ENCODE data around the gene HOXB8. TPM values are rescaled to one million over a fixed set of nuclear protein-coding genes. Genes with fewer than 3 reads are reported as not detected.

HOXB8 gene
- total RNA-seq, 3 donors from 2014 or later (not counting 1 experiment from before 2014, with no cell fraction given) = not detected

DNA sequence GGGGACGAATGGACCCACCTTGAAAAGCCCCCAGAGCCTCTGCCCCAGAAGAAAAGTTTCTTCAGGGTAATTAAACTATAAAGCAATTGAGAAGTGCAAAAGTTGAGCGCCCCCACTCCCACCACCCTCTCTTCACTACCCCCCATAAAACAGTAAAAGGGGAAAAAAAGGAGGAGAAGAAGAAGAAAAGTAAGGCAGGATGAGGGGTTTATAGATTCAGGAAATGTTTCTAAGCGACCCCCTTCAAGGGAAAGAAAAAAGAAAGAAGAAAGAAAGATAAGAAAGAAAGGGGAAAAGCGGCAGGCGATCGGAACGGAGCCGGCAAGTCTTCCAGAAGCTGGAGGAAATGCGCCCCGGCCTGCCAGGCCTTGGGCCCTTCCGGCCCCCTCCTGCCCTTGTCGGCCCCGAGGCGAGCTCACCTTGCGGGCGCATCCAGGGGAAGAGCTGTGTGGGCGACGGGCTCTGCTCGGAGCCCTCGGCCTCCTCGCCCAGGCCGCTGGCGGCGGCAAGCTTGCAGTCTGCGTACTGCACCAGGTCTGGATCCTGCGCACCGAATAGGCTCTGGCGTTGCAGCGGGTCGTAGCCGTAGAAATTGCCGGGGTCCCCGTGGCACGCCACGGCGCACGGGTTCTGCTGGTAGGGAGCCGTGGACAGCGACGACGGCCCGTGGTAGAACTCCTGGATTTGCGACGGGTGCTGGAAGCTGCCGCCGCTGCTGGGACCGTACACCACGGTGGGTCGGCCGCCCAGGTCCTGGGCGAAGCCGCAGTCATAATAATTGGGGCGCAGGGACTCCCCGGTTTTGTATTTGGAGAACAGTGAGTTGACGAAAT lies 1.0 kb downstream of the HOXB8 start:
- Histone ChIP-seq H3K4me3 (ENCODE audit: low read length) (no peak overlapping the region), H3K27me3 (ENCODE audit: control insufficient read depth, insufficient read depth, low read length) (peaks cover 74% of the 10 kb centered on the region), H3K9me3 (ENCODE audit: control insufficient read depth, insufficient read depth, low read length) (no peaks in the 10 kb centered on the region), H3K36me3 (ENCODE audit: control insufficient read depth, insufficient read depth, low read length) (no peaks in the 10 kb centered on the region), H3K4me1 (ENCODE audit: control insufficient read depth, insufficient read depth, low read length) (peaks cover 68% of the 10 kb centered on the region), H3K27ac (ENCODE audit: low read length) (no peak overlapping the region)
- peak overlapping the region; percentile 87 for H3K4me3 Mint-ChIP-seq
- 2% methylated on average over 54 of the region's 55 CpGs for WGBS (ENCODE audit: insufficient coverage)
- peaks cover 56 to 57% of the 10 kb centered on the region in 2 donors for H3K27me3 Mint-ChIP-seq (ENCODE audit: low read depth in 2 of 2)
- peaks cover 7% of the 10 kb centered on the region for H3K36me3 Mint-ChIP-seq
- peaks cover 57 to 63% of the 10 kb centered on the region in 2 donors for H3K4me1 Mint-ChIP-seq
- DNase-seq (peak in 1 of 2 donors; percentile 68), ATAC-seq (peak in 1 of 3 donors; percentile 7)
- TF ChIP-seq, protein P1, sequence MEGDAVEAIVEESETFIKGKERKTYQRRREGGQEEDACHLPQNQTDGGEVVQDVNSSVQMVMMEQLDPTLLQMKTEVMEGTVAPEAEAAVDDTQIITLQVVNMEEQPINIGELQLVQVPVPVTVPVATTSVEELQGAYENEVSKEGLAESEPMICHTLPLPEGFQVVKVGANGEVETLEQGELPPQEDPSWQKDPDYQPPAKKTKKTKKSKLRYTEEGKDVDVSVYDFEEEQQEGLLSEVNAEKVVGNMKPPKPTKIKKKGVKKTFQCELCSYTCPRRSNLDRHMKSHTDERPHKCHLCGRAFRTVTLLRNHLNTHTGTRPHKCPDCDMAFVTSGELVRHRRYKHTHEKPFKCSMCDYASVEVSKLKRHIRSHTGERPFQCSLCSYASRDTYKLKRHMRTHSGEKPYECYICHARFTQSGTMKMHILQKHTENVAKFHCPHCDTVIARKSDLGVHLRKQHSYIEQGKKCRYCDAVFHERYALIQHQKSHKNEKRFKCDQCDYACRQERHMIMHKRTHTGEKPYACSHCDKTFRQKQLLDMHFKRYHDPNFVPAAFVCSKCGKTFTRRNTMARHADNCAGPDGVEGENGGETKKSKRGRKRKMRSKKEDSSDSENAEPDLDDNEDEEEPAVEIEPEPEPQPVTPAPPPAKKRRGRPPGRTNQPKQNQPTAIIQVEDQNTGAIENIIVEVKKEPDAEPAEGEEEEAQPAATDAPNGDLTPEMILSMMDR (IDR thresholded peaks at IDR 0.05) = no peak
- no peaks in the 10 kb centered on the region for H3K9me3 Mint-ChIP-seq
- peak overlapping the region; percentile 54 to 78 for H3K27ac Mint-ChIP-seq
- intact Hi-C loops (cut with micrococcal nuclease) = loop anchor here (2.0 to 10.0 kb wide), 3 partner anchors 17 to 141 kb away; partner anchors contain the start of genes PRAC1 and PRAC2

DNA sequence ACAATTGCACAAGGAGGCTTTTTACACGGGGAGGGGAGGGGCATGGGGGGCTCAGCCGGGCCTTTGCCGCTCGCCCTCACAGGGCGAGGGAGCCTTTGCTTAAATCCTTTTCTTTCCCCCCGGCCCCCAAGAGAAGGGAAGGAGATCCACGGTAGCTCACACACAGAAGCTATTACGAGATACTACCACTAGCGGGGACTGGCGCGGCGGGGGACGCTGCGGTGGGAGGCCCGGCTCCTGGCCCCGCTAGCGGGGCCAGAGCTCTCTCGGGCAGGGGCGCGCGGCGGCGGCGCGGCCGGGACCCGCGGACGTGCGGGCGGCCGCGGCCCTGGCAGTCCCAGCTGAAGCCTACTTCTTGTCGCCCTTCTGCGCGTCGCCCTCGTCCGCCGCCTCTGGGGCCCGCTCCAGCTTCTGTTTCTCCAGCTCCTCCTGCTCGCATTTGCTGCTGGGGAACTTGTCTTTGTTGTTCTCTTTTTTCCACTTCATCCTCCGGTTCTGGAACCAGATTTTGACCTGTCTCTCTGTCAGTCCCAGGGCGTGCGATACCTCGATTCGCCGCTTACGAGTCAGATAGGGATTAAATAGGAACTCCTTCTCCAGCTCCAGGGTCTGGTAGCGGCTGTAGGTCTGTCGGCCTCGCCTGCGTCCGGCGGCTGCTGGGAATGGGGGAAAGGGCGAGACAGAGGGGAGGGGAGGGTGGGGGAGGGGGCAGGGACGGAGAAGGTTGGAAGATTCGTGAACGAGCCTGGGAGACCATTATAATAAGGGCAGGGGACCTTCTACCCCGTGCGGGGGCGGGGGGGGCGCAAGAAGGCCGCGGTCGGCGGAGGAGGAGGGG lies 2.0 kb downstream of the HOXB8 start:
- Mint-ChIP-seq H3K27ac (peak overlapping the region; percentile 7 to 78), H3K27me3 (ENCODE audit: low read depth in 2 of 2) (peaks cover 54% of the 10 kb centered on the region in 2 donors), H3K36me3 (peaks cover 7% of the 10 kb centered on the region), H3K4me1 (peaks cover 49 to 53% of the 10 kb centered on the region in 2 donors), H3K9me3 (no peaks in the 10 kb centered on the region), H3K4me3 (peak overlapping the region; percentile 89)
- WGBS (ENCODE audit: insufficient coverage) = 2% methylated on average over 62 of the region's 67 CpGs
- Histone ChIP-seq H3K27me3 (ENCODE audit: control insufficient read depth, insufficient read depth, low read length) (peaks cover 64% of the 10 kb centered on the region), H3K9me3 (ENCODE audit: control insufficient read depth, insufficient read depth, low read length) (no peaks in the 10 kb centered on the region), H3K27ac (ENCODE audit: low read length) (no peak overlapping the region), H3K36me3 (ENCODE audit: control insufficient read depth, insufficient read depth, low read length) (no peaks in the 10 kb centered on the region), H3K4me1 (ENCODE audit: control insufficient read depth, insufficient read depth, low read length) (peaks cover 58% of the 10 kb centered on the region), H3K4me3 (ENCODE audit: low read length) (peak overlapping the region; percentile 24)
- TF ChIP-seq, protein P1 (IDR thresholded peaks at IDR 0.05) = peak; percentile 30
- intact Hi-C loops (cut with micrococcal nuclease) = loop anchor here (2.0 to 10.0 kb wide), 3 partner anchors 16 to 142 kb away; partner anchors contain the start of genes PRAC1 and PRAC2
- ATAC-seq = peak; percentile 75 to 78 (median 78)
- peak; percentile 57 to 76 for DNase-seq

DNA sequence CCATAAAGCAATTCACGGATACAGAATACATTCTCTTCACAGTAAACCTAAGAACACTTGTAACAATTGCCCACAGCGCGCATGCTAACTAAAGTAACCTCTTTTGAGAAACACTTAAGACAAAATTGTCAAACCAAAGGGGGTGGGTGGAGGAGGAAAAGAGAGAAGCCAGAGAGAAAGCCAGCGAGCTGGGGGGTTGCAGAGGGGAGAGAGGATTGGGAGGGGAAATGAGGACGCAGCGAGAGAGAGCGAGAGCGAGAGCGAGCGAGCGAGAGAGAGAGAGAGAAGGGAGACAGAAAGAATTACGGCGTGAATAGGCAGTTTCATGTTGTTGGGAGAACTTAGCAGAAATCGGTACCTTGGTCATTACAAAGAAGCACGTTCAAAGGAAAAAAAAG lies 2.6 kb downstream of the HOXB8 start:
- H3K27me3 Mint-ChIP-seq (ENCODE audit: low read depth in 2 of 2) = peaks cover 49 to 54% of the 10 kb centered on the region in 2 donors
- intact Hi-C loops (cut with micrococcal nuclease) = loop anchor here (2.0 to 10.0 kb wide), 3 partner anchors 16 to 142 kb away; partner anchors contain the start of genes PRAC1 and PRAC2
- peaks cover 48 to 50% of the 10 kb centered on the region in 2 donors for H3K4me1 Mint-ChIP-seq
- Histone ChIP-seq H3K9me3 (ENCODE audit: control insufficient read depth, insufficient read depth, low read length) (no peaks in the 10 kb centered on the region), H3K27ac (ENCODE audit: low read length) (no peak overlapping the region), H3K4me3 (ENCODE audit: low read length) (peak overlapping the region; percentile 24), H3K36me3 (ENCODE audit: control insufficient read depth, insufficient read depth, low read length) (no peaks in the 10 kb centered on the region), H3K4me1 (ENCODE audit: control insufficient read depth, insufficient read depth, low read length) (peaks cover 53% of the 10 kb centered on the region), H3K27me3 (ENCODE audit: control insufficient read depth, insufficient read depth, low read length) (peaks cover 57% of the 10 kb centered on the region)
- H3K9me3 Mint-ChIP-seq = no peaks in the 10 kb centered on the region
- peak in 1 of 2 donors; percentile 48 for DNase-seq
- WGBS (ENCODE audit: insufficient coverage) = under 1% methylated on average over 13 of the region's 15 CpGs
- H3K27ac Mint-ChIP-seq = peak overlapping the region; percentile 7 to 78
- peak; percentile 14 to 20 (median 16) for ATAC-seq
- H3K4me3 Mint-ChIP-seq = peak overlapping the region; percentile 89
- H3K36me3 Mint-ChIP-seq = peaks cover 7% of the 10 kb centered on the region
- TF ChIP-seq, protein P1 (IDR thresholded peaks at IDR 0.05) = no peak
